HL-60/S4 treated with phorbol 12-myristate 13-acetate at 8.2 ng/mL for 4 days and 3 days (cell line): ENCODE data around the gene GRIK2.
"Not testable (repeated sequence)": the region's sequence is repeated elsewhere in the genome, so short reads cannot be mapped to it uniquely, and the experiment has no call there.

ENCODE experiments used
- in situ Hi-C: fragments of 300-500 bp; cut with MboI; formaldehyde crosslinking; loops from 2 replicates; pipeline ENCODE4 v1.15.0; 2022; ENCODE audit warnings: low sequenced_read_pairs

The GRIK2 gene

DNA sequence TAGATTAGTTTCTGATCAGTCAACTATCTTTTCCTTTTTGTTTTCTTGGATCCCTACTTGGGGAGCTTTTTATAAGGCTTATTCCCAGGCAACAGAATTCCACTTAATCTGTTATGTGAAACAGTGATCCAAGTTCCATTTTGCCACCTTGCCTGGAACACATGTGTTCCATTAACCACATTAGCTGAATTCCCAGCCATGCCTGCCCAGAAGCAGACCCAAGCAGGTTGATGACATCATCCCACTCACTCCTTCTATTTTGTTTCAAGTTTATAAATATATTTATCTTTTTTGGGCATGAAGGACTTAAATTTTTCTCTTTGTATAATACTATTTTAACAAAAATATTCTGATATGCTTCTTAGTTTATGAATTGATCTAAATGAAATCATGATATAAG, 587.4 kb downstream of the GRIK2 start:
- in situ Hi-C loops: no loop called here

DNA sequence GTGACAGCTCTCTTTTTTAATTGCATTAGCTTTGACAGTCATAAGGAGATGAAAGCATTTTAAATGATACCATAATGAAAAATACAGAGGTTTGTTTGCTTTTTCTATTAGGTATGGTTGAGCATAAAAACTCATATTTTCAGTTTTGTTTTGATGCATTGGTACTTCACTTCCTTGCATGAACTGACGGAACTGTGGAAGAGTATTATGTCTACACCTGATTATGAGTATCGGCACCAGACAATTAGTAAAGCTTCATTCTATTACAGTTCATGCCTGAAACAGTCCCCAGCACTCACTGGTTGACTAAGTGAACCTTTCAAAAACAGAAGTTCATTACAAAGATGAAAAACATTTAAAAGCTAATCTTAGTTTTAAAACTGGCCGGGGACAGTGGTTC, 593.0 kb downstream of the GRIK2 start:
- in situ Hi-C loops: no loop called here

DNA sequence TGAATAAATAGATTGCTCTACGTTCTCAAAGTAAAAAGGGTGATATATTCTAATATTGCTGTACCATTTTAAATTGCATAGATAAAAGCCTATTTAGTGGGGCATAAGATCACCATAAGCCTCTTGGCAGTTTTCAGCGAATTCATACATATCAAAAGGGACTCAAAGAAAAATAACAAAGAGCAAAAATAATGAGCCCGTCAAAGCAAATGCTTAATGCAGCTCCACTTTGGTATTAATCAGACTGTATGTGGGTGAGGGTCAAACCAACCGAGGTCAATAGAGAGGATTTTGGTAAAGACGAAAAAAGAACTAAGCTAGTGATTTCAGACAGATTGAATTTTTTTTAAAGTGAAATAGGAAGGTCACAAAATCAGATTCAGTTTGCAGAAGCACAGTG, 598.8 kb downstream of the GRIK2 start:
- in situ Hi-C loops: no loop called here

- in situ Hi-C loops: no loop called here
Measured at GRCh38 chr6:101994521-101994920, 601.0 kb downstream of the GRIK2 start.

- in situ Hi-C loops: no loop called here
Measured at GRCh38 chr6:102015431-102015830, 621.9 kb downstream of the GRIK2 start.

- in situ Hi-C loops: no loop called here
Measured at GRCh38 chr6:102022281-102022680, 628.8 kb downstream of the GRIK2 start.

- in situ Hi-C loops: no loop called here
Measured at GRCh38 chr6:102022803-102023202, 629.3 kb downstream of the GRIK2 start.

DNA sequence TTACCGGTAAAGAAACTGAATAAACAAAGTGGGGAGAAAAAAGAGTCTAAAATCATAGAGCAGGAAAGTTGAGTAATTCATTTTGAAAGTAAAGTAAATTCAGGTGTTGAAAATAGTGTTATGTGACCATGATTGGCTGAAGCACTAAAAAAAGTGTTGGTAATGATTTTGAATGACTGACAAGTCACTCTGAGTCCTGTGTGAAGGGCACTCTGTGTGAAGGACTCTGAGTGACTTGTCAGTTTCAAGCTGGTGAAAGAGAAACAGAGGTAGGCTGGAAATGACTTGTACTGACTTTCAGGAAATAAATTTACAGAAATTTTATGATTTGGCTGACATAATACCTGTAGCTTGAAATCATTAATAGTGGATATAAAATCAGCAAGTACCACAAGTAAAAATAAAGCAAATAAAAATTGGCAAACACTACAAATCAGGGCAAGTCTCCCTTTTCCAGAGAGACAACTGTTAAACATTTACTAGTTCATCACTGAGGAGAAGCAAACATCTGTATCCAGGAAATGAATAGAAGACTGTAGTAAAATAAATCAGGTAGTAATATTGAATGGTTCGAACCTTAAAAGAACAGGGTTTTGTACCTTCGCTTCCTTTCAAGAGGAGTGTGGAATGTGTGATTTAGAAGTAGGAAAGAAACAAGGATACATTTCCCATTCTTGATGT, 630.6 kb downstream of the GRIK2 start:
- in situ Hi-C loops: no loop called here

GRCh38 chr6:102026649-102027048, 633.1 kb downstream of the GRIK2 start:
- in situ Hi-C loops: no loop called here

DNA sequence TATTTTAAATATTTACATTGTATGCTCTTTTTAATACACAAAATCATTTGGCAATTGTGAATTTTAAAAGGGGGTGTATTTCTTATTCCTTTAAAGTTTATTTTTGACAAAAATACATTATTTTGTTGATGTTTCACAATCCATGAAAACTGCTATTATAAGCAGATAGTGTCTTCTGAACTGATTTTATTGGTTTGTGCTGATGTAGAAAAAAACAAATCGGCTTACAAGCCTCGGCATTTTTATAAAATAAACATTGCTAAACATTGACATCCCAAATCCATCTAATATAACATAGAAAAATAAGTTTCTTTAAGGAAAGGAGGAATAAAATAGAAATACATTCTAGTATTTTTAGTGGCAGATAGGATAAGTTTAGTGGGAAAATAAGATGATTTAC, 634.7 kb downstream of the GRIK2 start:
- in situ Hi-C loops: no loop called here

DNA sequence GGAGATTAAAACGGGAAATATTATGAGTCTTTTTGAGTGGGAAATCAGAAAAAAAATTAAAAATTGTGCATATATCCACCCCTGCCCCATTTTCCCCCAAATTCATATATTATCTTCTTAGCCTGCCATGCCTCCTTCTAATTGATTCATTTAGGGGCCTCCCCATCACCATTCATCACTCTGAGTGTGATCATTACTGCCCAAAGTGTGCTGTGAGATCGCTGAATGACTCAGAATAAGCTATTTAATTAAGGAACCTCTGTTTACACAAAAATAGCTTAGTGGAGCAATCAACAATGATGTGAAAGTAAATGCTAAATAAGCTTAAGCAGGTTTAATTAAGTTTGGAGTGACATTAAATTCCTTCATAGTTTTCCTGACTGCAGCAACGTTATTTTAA, 645.5 kb downstream of the GRIK2 start:
- in situ Hi-C loops: no loop called here

GRCh38 chr6:102039441-102039840, 645.9 kb downstream of the GRIK2 start:
- in situ Hi-C loops: no loop called here

DNA sequence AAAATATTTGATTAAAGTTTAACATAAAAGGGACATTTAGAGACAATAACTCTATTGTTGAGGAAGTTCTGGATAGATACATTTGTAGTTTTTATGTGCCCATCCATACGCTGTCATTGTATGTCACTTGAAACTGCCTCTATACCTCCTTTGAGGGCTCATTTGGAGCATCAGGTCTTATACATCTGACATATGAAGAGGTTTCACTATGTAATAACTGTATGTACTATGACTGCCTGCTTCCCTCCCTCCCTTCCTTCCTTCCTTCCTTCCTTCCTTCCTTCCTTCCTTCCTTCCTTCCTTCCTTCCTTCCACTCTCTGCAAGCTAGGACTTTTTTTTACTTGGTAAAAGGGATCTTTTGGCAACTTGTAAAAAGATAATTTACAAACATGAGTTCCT, 657.5 kb downstream of the GRIK2 start:
- in situ Hi-C loops: no loop called here

GRCh38 chr6:102051720-102052119, 658.2 kb downstream of the GRIK2 start:
- in situ Hi-C loops: no loop called here

GRCh38 chr6:102064142-102064541, 670.6 kb downstream of the GRIK2 start:
- in situ Hi-C loops: no loop called here

GRCh38 chr6:102066301-102066700, 672.8 kb downstream of the GRIK2 start:
- in situ Hi-C loops: no loop called here

DNA sequence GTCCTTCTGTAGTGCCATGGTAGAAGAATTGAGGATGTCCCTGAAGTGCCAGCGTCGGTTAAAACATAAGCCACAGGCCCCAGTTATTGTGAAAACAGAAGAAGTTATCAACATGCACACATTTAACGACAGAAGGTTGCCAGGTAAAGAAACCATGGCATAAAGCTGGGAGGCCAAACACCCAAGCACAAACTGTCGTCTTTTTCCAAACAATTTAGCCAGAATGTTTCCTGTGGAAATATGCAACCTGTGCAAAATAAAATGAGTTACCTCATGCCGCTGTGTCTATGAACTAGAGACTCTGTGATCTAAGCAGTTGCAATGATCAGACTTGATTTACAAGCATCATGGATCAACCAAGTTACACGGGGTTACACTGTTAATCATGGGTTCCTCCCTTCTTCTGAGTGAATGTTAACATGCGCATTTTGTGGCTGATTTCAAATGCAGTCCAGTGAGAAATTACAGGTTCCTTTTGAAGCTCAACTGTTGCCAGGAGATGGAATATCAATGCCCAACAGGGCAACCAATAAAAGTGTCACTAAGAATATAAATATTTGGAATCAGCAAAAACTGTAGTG, 674.9 kb downstream of the GRIK2 start:
- in situ Hi-C loops: no loop called here

GRCh38 chr6:102075539-102075938, 682.0 kb downstream of the GRIK2 start:
- in situ Hi-C loops: no loop called here

DNA sequence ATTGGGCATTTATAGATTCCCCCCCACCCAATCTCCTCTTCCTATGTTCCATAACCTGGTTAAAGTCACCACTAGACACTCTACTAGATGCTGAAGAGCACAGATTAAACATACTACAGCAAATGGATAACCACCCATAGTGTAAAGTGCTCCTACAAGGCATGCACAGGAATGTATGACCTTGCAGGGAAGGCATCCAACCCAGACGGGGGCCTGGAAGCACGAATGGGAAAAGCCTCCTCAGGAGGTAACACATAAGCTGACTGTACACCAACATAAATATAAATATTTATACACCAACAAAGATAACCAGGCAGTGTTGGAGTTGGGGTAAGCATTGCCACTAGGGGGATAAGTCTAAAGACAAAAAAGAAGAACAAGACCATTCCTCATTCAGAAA, 691.7 kb downstream of the GRIK2 start:
- in situ Hi-C loops: no loop called here

- in situ Hi-C loops: not testable (repeated sequence)
Measured at GRCh38 chr6:102088160-102088559, 694.7 kb downstream of the GRIK2 start.

DNA sequence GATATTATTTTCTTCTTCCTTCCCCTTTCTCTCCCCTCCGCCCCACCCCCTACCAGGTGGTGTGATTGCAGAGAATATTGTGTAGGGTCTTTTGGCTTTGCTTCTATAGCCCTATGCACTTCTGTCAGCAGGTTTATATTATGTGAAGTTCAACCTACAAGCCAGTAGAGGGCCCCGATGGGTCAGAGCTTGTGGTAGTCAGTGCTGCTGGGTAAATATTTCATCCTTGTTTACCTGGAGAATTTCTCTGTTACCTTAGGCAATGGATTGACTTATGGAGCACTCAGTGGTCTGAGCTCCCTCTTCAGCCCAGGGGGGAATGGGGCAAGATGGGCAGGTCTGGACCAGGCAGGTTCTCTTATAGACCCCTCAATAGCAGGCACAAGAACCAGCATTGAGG, 720.9 kb downstream of the GRIK2 start:
- in situ Hi-C loops: no loop called here

- in situ Hi-C loops: no loop called here
Measured at GRCh38 chr6:102115911-102116310, 722.4 kb downstream of the GRIK2 start.

DNA sequence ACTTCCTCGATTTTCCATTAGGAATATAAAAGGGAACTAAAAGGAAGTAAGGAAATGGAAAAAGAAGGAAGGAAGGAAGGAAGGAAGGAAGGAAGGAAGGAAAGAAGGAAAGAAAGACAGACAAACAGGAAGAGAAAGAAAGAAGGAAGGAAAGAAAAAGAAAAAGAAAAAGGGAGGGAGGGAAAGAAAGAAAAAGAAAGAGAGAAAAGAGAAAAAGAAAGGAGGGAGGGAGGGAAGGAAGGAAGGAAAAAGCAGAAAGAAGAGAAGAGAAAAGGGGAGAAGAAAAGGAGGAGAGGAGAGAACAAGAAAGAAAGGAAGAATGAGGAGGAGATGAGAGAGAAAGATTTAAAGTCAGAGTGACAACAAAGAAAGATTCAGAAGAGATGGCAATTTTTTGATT, 724.5 kb downstream of the GRIK2 start:
- in situ Hi-C loops: no loop called here
